ENCODE data around the gene COL28A1.

The COL28A1 gene

GRCh38 chr7:7323352-7323751 lies 212.3 kb downstream of the COL28A1 start:
- DNase-seq, result no peak

GRCh38 chr7:7321681-7322080 lies 214.0 kb downstream of the COL28A1 start:
- no peak for DNase-seq

GRCh38 chr7:7318601-7319000 lies 217.1 kb downstream of the COL28A1 start:
- DNase-seq, result no peak

GRCh38 chr7:7317850-7318249 lies 217.8 kb downstream of the COL28A1 start:
- DNase-seq, result no peak

- no peak for DNase-seq
Measured at GRCh38 chr7:7315851-7316250, 219.8 kb downstream of the COL28A1 start.

GRCh38 chr7:7312323-7312722 lies 223.3 kb downstream of the COL28A1 start:
- no peak for DNase-seq

- DNase-seq, result no peak
Measured at GRCh38 chr7:7311001-7311400, 224.7 kb downstream of the COL28A1 start.

- DNase-seq, result no peak
Measured at GRCh38 chr7:7309203-7309602, 226.5 kb downstream of the COL28A1 start.
